Smooth muscle cell (in vitro differentiated cells): ENCODE results near the gene GALNT16. TPM values are rescaled to one million over a fixed set of nuclear protein-coding genes. Genes with fewer than 3 reads are reported as not detected.

Experiments used
- DNase-seq: peaks from one replicate; lab custom pipeline; 2025; ENCODE audit not compliant: unreplicated experiment; lab: John Stamatoyannopoulos, UW
- H2AFZ ChIP-seq: fragments of 200-600 bp; sonication (generic); 2 replicates; pipeline ENCODE4 v1.6.0; 2016; ENCODE audit warnings: antibody characterized with exemption, low read depth, mild to moderate bottlenecking
- H3F3A ChIP-seq: fragments of 200-600 bp; sonication (generic); 2 replicates; pipeline ENCODE4 v1.6.0; 2017; ENCODE audit warnings: antibody characterized with exemption, low read depth
- H3K27ac ChIP-seq: fragments of 200-600 bp; sonication (generic); 2 replicates; pipeline ENCODE4 v1.5.1; 2016; ENCODE audit warnings: low read depth, mild to moderate bottlenecking
- H3K27me3 ChIP-seq: fragments of 200-600 bp; sonication (generic); 2 replicates; pipeline ENCODE4 v1.6.1; 2016; ENCODE audit warnings: low read depth, mild to moderate bottlenecking
- H3K36me3 ChIP-seq: fragments of 200-600 bp; sonication (generic); 2 replicates; pipeline ENCODE4 v1.5.1; 2016; ENCODE audit warnings: low read depth
- H3K4me1 ChIP-seq: fragments of 200-600 bp; sonication (generic); 2 replicates; pipeline ENCODE4 v1.5.1; 2016; ENCODE audit warnings: low read depth
- H3K4me2 ChIP-seq: fragments of 200-600 bp; sonication (generic); 2 replicates; pipeline ENCODE4 v1.6.0; 2016; ENCODE audit warnings: mild to moderate bottlenecking
- H3K4me3 ChIP-seq: fragments of 200-600 bp; sonication (generic); 2 replicates; pipeline ENCODE4 v1.5.1; 2016; ENCODE audit warnings: mild to moderate bottlenecking
- H3K79me2 ChIP-seq: fragments of 200-600 bp; sonication (generic); 2 replicates; pipeline ENCODE4 v1.6.0; 2016; ENCODE audit warnings: low read depth, mild to moderate bottlenecking
- H3K9ac ChIP-seq: fragments of 200-600 bp; sonication (generic); 2 replicates; pipeline ENCODE4 v1.6.0; 2016; ENCODE audit warnings: low read depth
- H3K9me3 ChIP-seq: fragments of 200-600 bp; sonication (generic); replicated peaks from 2 replicates; pipeline ENCODE4 v1.5.1; 2016; ENCODE audit warnings: low read depth
- H4K20me1 ChIP-seq: fragments of 200-600 bp; sonication (generic); 2 replicates; pipeline ENCODE4 v1.6.0; 2016; ENCODE audit warnings: low read depth
- CTCF ChIP-seq: fragments of 200-600 bp; sonication (generic); IDR thresholded peaks from 2 replicates; pipeline ENCODE4 v1.5.1; 2017; ENCODE audit warnings: borderline replicate concordance, mild to moderate bottlenecking, antibody characterized with exemption; ENCODE audit not compliant: insufficient read depth, poor library complexity, severe bottlenecking
- WGBS: methylation state at CpG from one replicate; pipeline ENCODE4 v1.1.7; 2016; ENCODE audit warnings: low lambda C conversion rate; 5-methylcytosine and 5-hydroxymethylcytosine counted together
- polyA plus RNA-seq: library from polyadenylated mRNA; unstranded; fragments of >200 nt; fragmentation: Nextera tagmentation; extraction: Ambion mirVana; gene quantifications from 2 replicates; pipeline ENCODE4 v1.2.1, GENCODE V29; 2016
- total RNA-seq: library from RNA; depleted of rRNA; stranded (reverse); fragments of >200 nt; gene quantifications from 2 replicates; pipeline ENCODE4 v1.2.3, GENCODE V29; 2014

Gene GALNT16
- total and polyA plus RNA-seq, 2 experiments from 2014 or later, result 0.54 to 4.7 TPM

GRCh38 chr14:69242311-69243224 is 17.4 kb upstream of the GALNT16 start:
- Histone ChIP-seq H3K4me3 (no peak overlapping the region), H3K4me1 (no peaks in the 10 kb centered on the region), H3K79me2 (no peaks in the 10 kb centered on the region), H4K20me1 (no peaks in the 10 kb centered on the region), H2AFZ (no peak overlapping the region), H3F3A (no peaks in the 10 kb centered on the region), H3K27ac (no peak overlapping the region), H3K36me3 (peaks cover 11% of the 10 kb centered on the region), H3K9me3 (no peaks in the 10 kb centered on the region), H3K4me2 (no peak overlapping the region), H3K9ac (no peak overlapping the region), H3K27me3 (no peaks in the 10 kb centered on the region)
- 76% methylated on average over 10 of the region's 10 CpGs for WGBS
- no peak for DNase-seq
- TF ChIP-seq CTCF, result peak; percentile 70

GRCh38 chr14:69244946-69245345 is 15.0 kb upstream of the GALNT16 start:
- no peak overlapping the region for H3K4me3 ChIP-seq
- H3F3A ChIP-seq, result no peaks in the 10 kb centered on the region
- no peaks in the 10 kb centered on the region for H3K36me3 ChIP-seq
- no peak for DNase-seq
- 84% methylated on average over 3 of the region's 3 CpGs for WGBS
- H3K9ac ChIP-seq, result no peak overlapping the region
- H3K4me2 ChIP-seq, result no peak overlapping the region
- H3K27ac ChIP-seq, result no peak overlapping the region
- no peak for TF ChIP-seq CTCF
- no peak overlapping the region for H2AFZ ChIP-seq
- no peaks in the 10 kb centered on the region for H3K4me1 ChIP-seq
- no peaks in the 10 kb centered on the region for H3K27me3 ChIP-seq
- H4K20me1 ChIP-seq, result no peaks in the 10 kb centered on the region
- no peaks in the 10 kb centered on the region for H3K79me2 ChIP-seq
- no peaks in the 10 kb centered on the region for H3K9me3 ChIP-seq

GRCh38 chr14:69246331-69246730 is 13.6 kb upstream of the GALNT16 start:
- DNase-seq, result no peak
- no peaks in the 10 kb centered on the region for H4K20me1 ChIP-seq
- no peaks in the 10 kb centered on the region for H3K4me1 ChIP-seq
- no peaks in the 10 kb centered on the region for H3K9me3 ChIP-seq
- TF ChIP-seq CTCF, result no peak
- no peaks in the 10 kb centered on the region for H3F3A ChIP-seq
- H3K9ac ChIP-seq, result no peak overlapping the region
- H3K79me2 ChIP-seq, result no peaks in the 10 kb centered on the region
- H3K36me3 ChIP-seq, result no peaks in the 10 kb centered on the region
- H3K4me2 ChIP-seq, result no peak overlapping the region
- H2AFZ ChIP-seq, result no peak overlapping the region
- no peak overlapping the region for H3K4me3 ChIP-seq
- H3K27me3 ChIP-seq, result no peaks in the 10 kb centered on the region
- 94% methylated on average over 3 of the region's 3 CpGs for WGBS
- H3K27ac ChIP-seq, result no peak overlapping the region
